ENCODE measurements around the gene CLBA1.

The CLBA1 gene

DNA sequence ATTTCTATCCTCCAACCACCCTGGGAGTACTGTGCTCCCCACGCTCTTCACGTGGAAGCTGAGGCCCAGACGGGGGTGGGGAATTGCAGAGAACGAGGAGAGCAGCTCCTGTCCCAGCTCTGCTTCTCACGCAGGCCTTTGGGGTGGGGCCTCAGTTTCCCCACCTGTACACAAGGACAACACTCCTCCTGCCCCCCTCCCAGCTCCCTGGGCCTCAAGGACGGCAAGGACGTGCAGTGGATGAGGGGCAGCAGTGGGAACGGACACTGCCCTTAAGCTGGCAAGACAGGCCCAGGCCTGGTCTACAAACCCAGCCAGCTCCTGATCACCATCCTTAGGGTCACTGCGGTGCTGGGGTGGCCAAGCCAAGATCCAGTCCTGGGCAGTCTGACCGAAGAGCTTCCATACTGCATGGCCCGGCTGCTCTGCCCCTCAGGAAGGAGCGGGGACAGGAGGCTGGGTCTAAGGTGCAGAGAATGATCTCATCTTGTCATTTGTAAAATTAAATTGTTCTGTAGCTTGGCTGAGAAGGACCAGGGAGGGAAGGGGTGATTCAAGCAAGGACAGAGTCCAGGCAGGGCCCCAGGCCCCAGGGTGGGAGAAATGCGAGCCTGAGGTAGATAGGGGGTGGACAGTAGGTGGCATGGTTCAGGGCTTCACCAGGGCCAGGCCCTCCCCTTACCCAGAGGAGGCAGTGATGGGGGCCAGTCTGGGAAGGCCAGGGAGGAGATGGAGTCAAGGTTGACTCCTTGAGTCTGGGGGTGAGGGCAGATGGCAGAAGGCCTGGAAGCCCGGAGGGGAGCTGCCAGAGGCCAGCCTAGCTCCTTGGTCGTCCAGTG is 1.3 kb upstream of the CLBA1 start:
- no peaks in the 10 kb centered on the region for H3K4me1 ChIP-seq
- no peak for DNase-seq (ENCODE audit: low spot score in 2 of 2)
- H3K9me3 ChIP-seq, result no peaks in the 10 kb centered on the region
- in situ Hi-C loops (cut with MboI; ENCODE audit: low sequenced_read_pairs), result no loop called here
- no peak overlapping the region for H3K4me3 ChIP-seq
- H3K36me3 ChIP-seq (replicated peaks), result no peaks in the 10 kb centered on the region
- H3K27me3 ChIP-seq (ENCODE audit: low read depth), result no peaks in the 10 kb centered on the region

DNA sequence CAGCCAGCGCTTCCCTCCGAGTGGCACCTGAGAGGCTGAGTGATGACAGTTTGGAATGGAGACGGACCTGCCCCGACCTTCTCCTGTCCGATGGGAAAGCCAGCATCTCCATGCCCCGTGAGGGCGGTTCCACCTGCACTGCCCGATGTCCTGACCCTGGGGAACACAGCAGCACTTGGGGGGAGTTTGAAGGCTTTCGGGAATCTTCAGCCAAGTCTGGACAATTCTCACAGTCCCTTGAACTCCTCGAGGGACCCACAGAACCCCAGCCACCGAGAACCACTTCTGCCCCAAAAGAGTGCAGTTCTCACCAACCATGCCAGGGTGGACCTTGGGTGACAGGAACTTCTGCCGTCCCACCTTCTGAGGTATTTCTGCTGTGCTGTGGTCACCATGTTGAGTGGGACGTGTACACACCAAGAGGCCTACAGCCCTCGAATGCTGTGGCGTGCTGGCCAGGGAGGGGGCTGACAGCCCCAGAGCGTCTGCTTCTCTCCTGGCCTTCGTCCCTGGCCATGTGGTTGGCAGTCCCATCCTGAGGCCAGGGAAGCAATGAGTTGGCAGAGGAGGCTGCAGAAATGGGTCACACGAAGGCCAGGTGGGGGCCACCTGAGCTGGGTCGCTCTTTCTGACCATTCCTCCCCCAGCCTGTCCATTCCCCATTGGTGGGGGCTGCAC is 1.0 kb downstream of the CLBA1 start:
- H3K9me3 ChIP-seq, result no peaks in the 10 kb centered on the region
- no peaks in the 10 kb centered on the region for H3K4me1 ChIP-seq
- H3K4me3 ChIP-seq, result peak overlapping the region; percentile 60
- H3K36me3 ChIP-seq (replicated peaks), result no peaks in the 10 kb centered on the region
- peak in 1 of 2 experiments; percentile 6 for DNase-seq (ENCODE audit: low spot score in 2 of 2)
- no peaks in the 10 kb centered on the region for H3K27me3 ChIP-seq (ENCODE audit: low read depth)
- in situ Hi-C loops (cut with MboI; ENCODE audit: low sequenced_read_pairs), result no loop called here

DNA sequence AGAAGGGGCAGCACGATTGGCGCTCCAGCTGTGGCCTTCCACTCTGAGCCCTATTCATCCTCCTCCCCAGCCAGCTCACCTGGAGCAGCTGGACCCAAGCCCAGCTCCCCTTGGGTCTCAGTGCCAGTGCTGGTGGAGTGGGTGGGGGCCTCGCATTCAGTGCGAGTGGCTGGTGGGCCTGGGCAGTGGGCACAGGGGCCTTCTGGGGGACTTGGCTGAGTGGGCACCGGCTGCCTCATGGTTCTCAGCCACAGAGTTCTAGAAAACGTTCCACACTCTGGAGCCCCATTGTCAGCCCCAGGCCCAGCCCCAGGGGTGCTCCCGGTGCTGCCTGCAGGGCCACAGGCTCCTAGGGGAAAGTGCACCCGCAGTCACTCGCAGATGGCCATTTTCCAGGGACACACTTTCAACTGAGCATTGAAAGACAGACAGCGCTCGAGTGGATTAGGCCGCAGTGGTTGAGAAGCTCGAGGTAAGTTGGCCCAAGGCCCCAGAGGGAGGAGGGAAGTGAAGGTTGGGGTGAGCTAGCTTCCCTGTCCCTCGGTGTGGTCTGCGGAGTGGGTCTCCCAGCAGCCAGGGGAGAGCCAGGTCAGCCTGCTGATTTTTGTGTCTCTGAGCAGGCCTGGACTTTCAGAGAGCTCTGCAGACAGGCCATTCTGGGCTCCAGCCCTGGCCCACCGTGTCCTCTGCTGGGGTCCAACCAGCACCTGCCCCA is 3.8 kb downstream of the CLBA1 start:
- Histone ChIP-seq H3K4me3 (no peak overlapping the region), H3K9me3 (no peaks in the 10 kb centered on the region), H3K27me3 (ENCODE audit: low read depth) (no peaks in the 10 kb centered on the region), H3K4me1 (no peaks in the 10 kb centered on the region), H3K36me3 (replicated peaks) (no peaks in the 10 kb centered on the region)
- no peak for DNase-seq (ENCODE audit: low spot score in 2 of 2)
- in situ Hi-C loops (cut with MboI; ENCODE audit: low sequenced_read_pairs), result no loop called here

DNA sequence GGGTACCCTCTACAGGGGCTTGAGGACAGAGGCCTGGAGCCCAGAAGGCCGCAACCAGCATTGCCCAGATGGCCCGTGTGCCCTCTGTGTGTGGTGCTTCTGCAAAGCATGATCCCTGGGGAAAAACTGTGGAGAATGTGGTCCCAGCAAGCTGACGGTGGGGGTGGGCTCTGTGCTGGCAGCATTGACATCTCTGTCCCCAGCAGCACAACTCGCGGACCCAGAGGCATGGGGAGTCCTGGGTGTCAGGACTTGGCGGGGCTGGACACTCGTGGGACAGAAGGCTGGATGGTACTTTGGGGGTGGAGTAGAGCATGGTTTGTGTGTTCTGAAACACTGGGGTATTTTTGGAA is 4.3 kb downstream of the CLBA1 start:
- in situ Hi-C loops (cut with MboI; ENCODE audit: low sequenced_read_pairs), result no loop called here
- Histone ChIP-seq H3K4me3 (no peak overlapping the region), H3K9me3 (no peaks in the 10 kb centered on the region), H3K36me3 (replicated peaks) (no peaks in the 10 kb centered on the region), H3K4me1 (no peaks in the 10 kb centered on the region), H3K27me3 (ENCODE audit: low read depth) (no peaks in the 10 kb centered on the region)
- no peak for DNase-seq (ENCODE audit: low spot score in 2 of 2)

DNA sequence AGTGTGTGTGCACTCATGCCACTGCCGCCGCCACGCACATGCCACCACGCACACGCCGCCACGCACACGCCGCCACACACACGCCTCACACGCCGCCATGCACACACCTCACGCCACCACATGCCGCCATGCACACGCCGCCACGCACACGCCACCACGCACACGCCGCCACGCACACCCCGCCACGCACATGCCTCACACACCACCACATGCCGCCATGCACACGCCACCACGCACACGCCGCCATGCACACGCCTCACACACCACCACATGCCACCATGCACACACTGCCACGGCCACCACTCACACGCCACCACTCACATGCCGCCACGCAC is 6.3 kb downstream of the CLBA1 start:
- H3K36me3 ChIP-seq (replicated peaks), result no peaks in the 10 kb centered on the region
- no peaks in the 10 kb centered on the region for H3K4me1 ChIP-seq
- H3K4me3 ChIP-seq, result no peak overlapping the region
- no peak for DNase-seq (ENCODE audit: low spot score in 2 of 2)
- H3K27me3 ChIP-seq (ENCODE audit: low read depth), result no peaks in the 10 kb centered on the region
- in situ Hi-C loops (cut with MboI; ENCODE audit: low sequenced_read_pairs), result no loop called here
- H3K9me3 ChIP-seq, result no peaks in the 10 kb centered on the region

DNA sequence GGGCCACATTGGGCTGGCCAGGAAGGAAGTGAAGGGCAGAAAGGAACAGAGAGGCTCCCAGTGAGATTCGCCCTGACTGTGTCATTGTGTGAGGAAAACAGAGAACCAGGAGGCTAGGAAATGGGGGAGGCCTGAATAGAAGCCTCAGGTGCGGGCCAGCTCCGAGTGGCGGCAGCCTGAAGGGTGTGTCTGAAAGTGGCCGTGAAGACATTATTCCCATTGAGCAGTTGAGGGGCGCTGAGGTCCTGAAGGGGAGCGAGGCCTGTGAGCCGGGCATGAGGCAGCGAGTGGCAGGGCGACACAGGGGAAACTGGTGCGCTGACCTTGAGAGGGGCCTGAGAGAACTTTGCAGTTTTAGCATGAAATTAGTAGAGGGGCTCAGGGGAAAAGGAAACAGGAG is 6.9 kb downstream of the CLBA1 start:
- in situ Hi-C loops (cut with MboI; ENCODE audit: low sequenced_read_pairs), result no loop called here
- Histone ChIP-seq H3K4me3 (no peak overlapping the region), H3K36me3 (replicated peaks) (no peaks in the 10 kb centered on the region), H3K27me3 (ENCODE audit: low read depth) (no peaks in the 10 kb centered on the region), H3K4me1 (no peaks in the 10 kb centered on the region), H3K9me3 (no peaks in the 10 kb centered on the region)
- no peak for DNase-seq (ENCODE audit: low spot score in 2 of 2)

DNA sequence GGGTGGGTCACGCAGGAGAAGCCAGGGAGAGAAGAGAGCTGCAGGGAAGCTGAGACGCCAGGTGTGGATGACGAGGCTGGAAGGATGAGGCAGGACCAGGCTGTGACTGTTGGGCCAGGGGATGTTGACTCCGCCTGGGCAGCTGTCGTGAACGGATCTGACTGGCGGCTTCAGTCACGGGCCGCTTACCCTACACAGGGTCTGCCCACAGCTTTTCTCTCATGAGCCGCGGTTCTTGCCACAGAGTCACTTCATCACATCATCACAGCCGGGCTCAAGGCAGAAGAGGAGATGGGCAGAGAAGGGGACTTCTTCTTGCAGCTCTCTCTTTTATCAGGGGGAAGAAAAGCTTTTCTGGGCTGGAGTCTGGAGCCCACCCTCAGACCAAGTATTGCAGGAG is 7.7 kb downstream of the CLBA1 start:
- in situ Hi-C loops (cut with MboI; ENCODE audit: low sequenced_read_pairs), result no loop called here
- no peak for DNase-seq (ENCODE audit: low spot score in 2 of 2)
- H3K4me3 ChIP-seq, result no peak overlapping the region

DNA sequence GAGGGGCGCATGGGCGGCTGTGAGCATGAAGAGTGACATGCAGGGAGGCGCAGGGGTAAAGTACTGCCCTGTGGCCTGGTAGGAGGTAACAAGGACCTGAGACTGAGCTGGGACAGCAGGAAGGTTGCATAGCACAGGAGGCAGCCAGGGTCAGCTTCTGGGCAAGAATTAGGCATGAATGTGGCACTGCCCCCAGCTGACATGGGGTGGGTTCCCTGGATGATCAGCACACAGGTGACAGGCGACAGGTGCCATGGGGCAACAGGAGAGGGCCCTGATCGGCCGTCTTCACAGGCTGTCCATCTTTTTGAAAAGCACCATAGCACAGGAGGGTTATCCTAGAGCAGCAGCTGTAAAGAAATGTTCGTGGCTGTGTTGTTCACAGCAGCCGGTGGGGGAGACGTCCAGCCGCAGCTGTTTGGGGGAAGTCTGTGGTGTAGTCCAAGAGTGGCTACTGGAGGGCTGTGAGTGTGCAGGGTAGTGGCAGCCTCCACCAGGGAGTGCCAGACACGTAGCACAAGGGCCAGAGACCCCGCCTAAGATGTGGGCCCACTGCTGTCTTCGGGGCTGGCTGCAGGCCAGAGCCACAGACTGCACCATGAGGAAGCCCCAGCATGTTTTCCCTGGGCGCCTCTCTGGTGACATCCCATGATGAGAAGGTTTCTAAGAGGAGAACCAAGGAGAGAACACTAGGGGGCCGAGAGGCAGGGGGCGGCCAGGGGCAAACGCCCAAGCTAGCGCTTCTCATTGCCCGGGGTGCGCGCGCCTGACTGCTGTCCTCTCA is 8.4 kb downstream of the CLBA1 start:
- H3K4me1 ChIP-seq, result no peaks in the 10 kb centered on the region
- in situ Hi-C loops (cut with MboI; ENCODE audit: low sequenced_read_pairs), result no loop called here
- DNase-seq (ENCODE audit: low spot score in 2 of 2), result no peak
- no peaks in the 10 kb centered on the region for H3K9me3 ChIP-seq
- H3K36me3 ChIP-seq (replicated peaks), result no peaks in the 10 kb centered on the region
- H3K4me3 ChIP-seq, result no peak overlapping the region
- H3K27me3 ChIP-seq (ENCODE audit: low read depth), result no peaks in the 10 kb centered on the region

More for the DNA sequence above, 7.7 kb downstream of the CLBA1 start:
- H3K36me3 ChIP-seq (replicated peaks), result no peaks in the 10 kb centered on the region
- H3K27me3 ChIP-seq (ENCODE audit: low read depth), result no peaks in the 10 kb centered on the region
- no peaks in the 10 kb centered on the region for H3K9me3 ChIP-seq
- no peaks in the 10 kb centered on the region for H3K4me1 ChIP-seq

DNA sequence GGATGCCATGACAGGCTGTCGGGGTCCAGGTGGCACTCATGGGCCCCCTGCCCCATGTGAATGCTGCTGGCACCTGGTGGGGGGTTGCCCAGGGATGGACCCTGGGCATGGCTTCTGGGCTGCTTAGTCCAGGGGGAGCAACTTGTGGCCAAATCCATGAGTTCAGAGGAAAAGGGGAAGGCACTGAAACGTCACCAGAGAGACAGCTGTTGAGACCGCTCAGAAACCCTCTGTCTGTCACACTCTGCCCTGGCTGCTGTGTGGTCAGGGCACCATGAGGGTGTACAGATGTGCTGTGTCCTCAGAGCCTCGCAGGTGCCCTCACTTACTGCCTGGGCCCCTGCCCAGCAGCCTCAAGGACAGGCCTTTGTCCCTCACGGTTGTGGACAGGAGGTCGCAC is 9.4 kb downstream of the CLBA1 start:
- DNase-seq (ENCODE audit: low spot score in 2 of 2), result no peak
- H3K9me3 ChIP-seq, result no peaks in the 10 kb centered on the region
- in situ Hi-C loops (cut with MboI; ENCODE audit: low sequenced_read_pairs), result no loop called here

DNA sequence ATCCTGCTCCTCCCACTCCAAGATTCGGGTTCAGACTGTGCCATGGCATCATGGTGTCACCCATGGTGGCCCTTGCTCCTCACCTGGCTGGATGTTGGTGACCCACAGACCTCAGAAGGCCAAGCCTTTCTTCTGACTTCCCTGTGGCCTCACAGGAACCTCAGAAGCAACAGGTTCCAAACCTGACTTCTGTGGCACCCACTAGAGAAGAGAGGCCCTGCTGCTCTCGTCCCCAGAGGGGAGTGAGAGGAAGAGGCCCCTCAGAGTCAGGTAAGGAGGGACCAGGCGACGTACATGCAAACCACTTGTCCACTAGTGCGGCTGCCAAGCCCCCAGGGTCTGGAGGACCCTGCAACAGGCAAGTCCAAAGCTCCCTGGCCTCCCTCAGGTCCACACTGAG is 10.4 kb downstream of the CLBA1 start:
- DNase-seq (ENCODE audit: low spot score in 2 of 2), result no peak
- in situ Hi-C loops (cut with MboI; ENCODE audit: low sequenced_read_pairs), result no loop called here
- Histone ChIP-seq H3K27me3 (ENCODE audit: low read depth) (no peaks in the 10 kb centered on the region), H3K36me3 (replicated peaks) (no peaks in the 10 kb centered on the region), H3K4me3 (no peak overlapping the region), H3K4me1 (no peaks in the 10 kb centered on the region), H3K9me3 (no peaks in the 10 kb centered on the region)

More for the DNA sequence above, 9.4 kb downstream of the CLBA1 start:
- no peaks in the 10 kb centered on the region for H3K36me3 ChIP-seq (replicated peaks)
- H3K27me3 ChIP-seq (ENCODE audit: low read depth), result no peaks in the 10 kb centered on the region
- no peak overlapping the region for H3K4me3 ChIP-seq
- H3K4me1 ChIP-seq, result no peaks in the 10 kb centered on the region

DNA sequence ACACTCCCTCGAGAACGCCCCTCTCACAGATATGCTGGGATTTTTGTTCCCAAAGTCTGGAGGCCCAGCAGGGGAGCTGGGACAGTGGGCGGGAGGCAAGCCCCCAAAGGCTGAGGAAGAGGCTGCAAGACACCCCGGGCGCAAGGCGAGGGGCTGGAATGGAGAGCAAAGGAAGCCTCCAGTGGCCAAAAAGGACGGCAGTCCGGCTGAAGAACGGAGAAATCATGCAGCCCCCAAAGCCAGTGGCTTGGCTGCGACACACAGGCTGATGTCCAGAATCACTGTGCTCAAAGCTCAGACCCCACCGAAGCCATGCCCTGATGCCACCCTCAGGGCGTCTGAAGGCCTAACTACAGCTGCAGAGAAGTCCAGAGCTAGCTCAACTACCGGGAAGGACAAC is 10.9 kb downstream of the CLBA1 start:
- no peak for DNase-seq (ENCODE audit: low spot score in 2 of 2)
- H3K4me1 ChIP-seq, result no peaks in the 10 kb centered on the region
- H3K9me3 ChIP-seq, result no peaks in the 10 kb centered on the region
- H3K4me3 ChIP-seq, result no peak overlapping the region
- no peaks in the 10 kb centered on the region for H3K27me3 ChIP-seq (ENCODE audit: low read depth)
- H3K36me3 ChIP-seq (replicated peaks), result no peaks in the 10 kb centered on the region
- in situ Hi-C loops (cut with MboI; ENCODE audit: low sequenced_read_pairs), result no loop called here

DNA sequence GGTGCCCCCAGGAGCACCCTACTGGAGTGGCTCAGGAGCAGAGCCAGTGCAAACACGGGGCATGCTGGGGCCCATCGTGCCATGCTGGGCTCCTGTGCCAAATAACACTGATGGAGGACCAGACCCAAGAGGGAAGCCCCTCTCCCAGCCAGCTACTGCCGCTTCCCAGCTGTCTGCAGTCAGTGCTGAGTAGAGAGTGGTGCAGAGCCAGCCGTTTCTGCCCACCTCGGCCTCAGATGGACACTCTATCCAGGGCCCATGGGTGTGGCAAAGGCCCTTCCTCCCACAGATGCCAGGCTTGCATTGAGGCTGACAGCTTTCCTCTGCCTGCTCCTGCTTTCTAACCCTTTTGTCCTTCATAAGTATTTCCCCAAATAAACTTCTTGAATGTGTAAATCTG is 13.2 kb downstream of the CLBA1 start:
- in situ Hi-C loops (cut with MboI; ENCODE audit: low sequenced_read_pairs), result no loop called here

DNA sequence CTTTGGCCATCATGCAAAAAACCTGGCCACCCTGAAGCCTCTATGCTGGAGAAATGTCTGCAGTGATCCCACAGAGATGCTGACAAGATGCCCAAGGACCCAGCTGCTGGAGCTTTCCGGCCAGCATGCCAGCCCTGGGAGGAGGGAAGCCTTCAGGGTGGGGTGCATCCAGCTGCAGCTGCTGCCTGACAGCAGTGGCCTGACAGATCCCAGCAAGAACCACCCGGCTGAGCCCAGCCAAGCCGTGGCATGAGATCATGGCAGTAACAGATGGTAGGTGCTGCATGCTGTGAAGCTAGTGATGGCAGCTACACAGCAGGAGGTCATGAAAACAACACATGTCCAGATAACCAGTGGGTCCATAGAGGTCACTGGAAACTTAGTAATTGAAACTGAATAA is 13.8 kb downstream of the CLBA1 start:
- no peak for DNase-seq (ENCODE audit: low spot score in 2 of 2)
- Histone ChIP-seq H3K4me3 (no peak overlapping the region), H3K36me3 (replicated peaks) (no peaks in the 10 kb centered on the region), H3K9me3 (no peaks in the 10 kb centered on the region), H3K27me3 (ENCODE audit: low read depth) (no peaks in the 10 kb centered on the region), H3K4me1 (no peaks in the 10 kb centered on the region)
- in situ Hi-C loops (cut with MboI; ENCODE audit: low sequenced_read_pairs), result no loop called here

More for the DNA sequence above, 13.2 kb downstream of the CLBA1 start:
- no peaks in the 10 kb centered on the region for H3K27me3 ChIP-seq (ENCODE audit: low read depth)
- H3K36me3 ChIP-seq (replicated peaks), result no peaks in the 10 kb centered on the region
- H3K9me3 ChIP-seq, result no peaks in the 10 kb centered on the region
- H3K4me3 ChIP-seq, result no peak overlapping the region
- no peaks in the 10 kb centered on the region for H3K4me1 ChIP-seq
- DNase-seq (ENCODE audit: low spot score in 2 of 2), result no peak

All from HAP-1 (cell line).